H1 (cell line): ENCODE data around the gene ADAM22. TPM values are rescaled to one million over a fixed set of nuclear protein-coding genes. Genes with fewer than 3 reads are reported as not detected.

Source experiments
- CTCF ChIA-PET: fragments of 300-600 bp; sonication (Branson Sonifier 250); formaldehyde crosslinking; loops from one replicate; lab custom pipeline; 2021; ENCODE audit not compliant: partially characterized antibody; lab: Charles Lee
- POLR2A ChIA-PET: fragments of 300-600 bp; sonication (Branson Sonifier 250); formaldehyde crosslinking; loops from one replicate; lab custom pipeline; 2021; ENCODE audit warnings: inconsistent platforms; ENCODE audit not compliant: partially characterized antibody; lab: Charles Lee
- DNase-seq, 2 experiments: peaks; one replicate each; pipeline versions ENCODE4 v3.0.0 to v3.0.0-alpha.2; 2010 to 2022; ENCODE audit warnings: low spot score in 2 of 2, low read depth in 1 of 2, mixed read lengths in 1 of 2
- FAIRE-seq: peaks from 2 replicates; lab custom pipeline; 2011; peaks lifted over from hg19 to GRCh38; lab: Jason Lieb, UNC
- H2AFZ ChIP-seq: 2 replicates; pipeline ENCODE4 v1.8.1; 2012; ENCODE audit warnings: low read length, inconsistent platforms
- H2AK5ac ChIP-seq: 2 replicates; pipeline ENCODE4 v1.6.1; 2013; ENCODE audit warnings: low read depth, low read length
- H2BK120ac ChIP-seq: replicated peaks from 2 replicates; pipeline ENCODE3; 2013; ENCODE audit warnings: low read depth, low read length, inconsistent platforms
- H2BK12ac ChIP-seq: 2 replicates; pipeline ENCODE4 v1.6.1; 2013; ENCODE audit warnings: low read depth, low read length
- H2BK15ac ChIP-seq: 2 replicates; pipeline ENCODE4 v1.6.1; 2013; ENCODE audit warnings: low read length
- H2BK20ac ChIP-seq: 2 replicates; pipeline ENCODE4 v1.6.1; 2013; ENCODE audit warnings: low read length
- H2BK5ac ChIP-seq: 2 replicates; pipeline ENCODE4 v1.6.1; 2013; ENCODE audit warnings: low read depth, low read length
- H3K14ac ChIP-seq: 2 replicates; pipeline ENCODE4 v1.6.1; 2013; ENCODE audit warnings: inconsistent platforms; ENCODE audit not compliant: insufficient read length
- H3K18ac ChIP-seq: 2 replicates; pipeline ENCODE4 v1.6.1; 2013; ENCODE audit warnings: low read length; ENCODE audit errors: extremely low read depth
- H3K23ac ChIP-seq: 2 replicates; pipeline ENCODE4 v1.6.1; 2013; ENCODE audit warnings: inconsistent platforms; ENCODE audit not compliant: insufficient read length
- H3K23me2 ChIP-seq: 2 replicates; pipeline ENCODE4 v1.6.1; 2013; ENCODE audit warnings: low read depth, low read length
- H3K27ac ChIP-seq: 2 replicates; pipeline ENCODE4 v1.6.1; 2011; ENCODE audit warnings: low read depth, low read length, inconsistent platforms
- H3K27me3 ChIP-seq, 4 experiments: replicated peaks in 1 of 4; 1 replicate in 1 of 4; 2 replicates in 3 of 4; pipeline versions ENCODE4 v1.6.1 to v1.8.1; 2011 to 2013; ENCODE audit warnings: low read length in 3 of 4, mild to moderate bottlenecking in 3 of 4, inconsistent platforms in 2 of 4, mixed read lengths in 2 of 4, moderate library complexity in 1 of 4; ENCODE audit not compliant: control insufficient read depth in 3 of 4, insufficient read depth in 3 of 4; ENCODE audit errors: extremely low read depth in 1 of 4
- H3K36me3 ChIP-seq, 4 experiments: 2 replicates each; pipeline versions ENCODE4 v1.6.1 to v1.8.1; 2011 to 2013; ENCODE audit warnings: mild to moderate bottlenecking in 4 of 4, low read length in 3 of 4, moderate library complexity in 2 of 4, control low read depth in 1 of 4, inconsistent platforms in 1 of 4; ENCODE audit not compliant: insufficient read depth in 4 of 4, control insufficient read depth in 2 of 4
- H3K4ac ChIP-seq: replicated peaks from 2 replicates; pipeline ENCODE3; 2013; ENCODE audit warnings: low read length, low read depth, mixed read lengths, inconsistent platforms; ENCODE audit not compliant: insufficient read length
- H3K4me1 ChIP-seq, 4 experiments: replicated peaks in 1 of 4; 1 replicate in 1 of 4; 2 replicates in 3 of 4; pipeline versions ENCODE4 v1.6.1 to v1.8.1; 2011 to 2013; ENCODE audit warnings: low read length in 3 of 4, inconsistent platforms in 2 of 4, mixed read lengths in 1 of 4; ENCODE audit not compliant: insufficient read depth in 4 of 4, control insufficient read depth in 3 of 4
- H3K4me2 ChIP-seq, 2 experiments: 2 replicates each; pipeline versions ENCODE4 v1.6.1 to v1.8.1; 2011 to 2013; ENCODE audit warnings: low read depth in 2 of 2, low read length in 2 of 2, control low read depth in 1 of 2, inconsistent platforms in 1 of 2, mild to moderate bottlenecking in 1 of 2; ENCODE audit not compliant: insufficient read depth in 1 of 2
- H3K4me3 ChIP-seq, 4 experiments: fragments of 200-600, 300-600 bp in 1 of 4; sonication (generic), shearing (Covaris generic), sonication (Bioruptor Twin) in 1 of 4; 2 replicates each; pipeline versions ENCODE4 v1.5.1 to v1.8.1; 2011 to 2016; ENCODE audit warnings: low read length in 4 of 4, low read depth in 3 of 4, control low read depth in 2 of 4, inconsistent platforms in 2 of 4, mild to moderate bottlenecking in 2 of 4, mixed read lengths in 1 of 4, moderate library complexity in 1 of 4; ENCODE audit not compliant: insufficient read depth in 2 of 4; ENCODE audit errors: extremely low read depth in 1 of 4
- H3K56ac ChIP-seq: replicated peaks from 2 replicates; pipeline ENCODE3; 2013; ENCODE audit warnings: low read depth, mild to moderate bottlenecking, mixed read lengths, low read length, inconsistent platforms; ENCODE audit not compliant: insufficient read length
- H3K79me1 ChIP-seq: 2 replicates; pipeline ENCODE4 v1.6.1; 2013; ENCODE audit warnings: low read depth, low read length, control low read depth
- H3K79me2 ChIP-seq, 2 experiments: 2 replicates each; pipeline versions ENCODE4 v1.6.1 to v1.8.1; 2012 to 2013; ENCODE audit warnings: low read length in 2 of 2, mild to moderate bottlenecking in 2 of 2, inconsistent platforms in 1 of 2; ENCODE audit not compliant: insufficient read depth in 2 of 2, control insufficient read depth in 1 of 2
- H3K9ac ChIP-seq, 4 experiments: replicated peaks in 1 of 4; 1 replicate in 1 of 4; 2 replicates in 3 of 4; pipeline versions ENCODE4 v1.6.1 to v1.8.1; 2011 to 2013; ENCODE audit warnings: low read depth in 3 of 4, low read length in 3 of 4, control low read depth in 2 of 4, mild to moderate bottlenecking in 2 of 4, moderate library complexity in 2 of 4, inconsistent platforms in 1 of 4; ENCODE audit errors: extremely low read depth in 1 of 4
- H3K9me3 ChIP-seq, 2 experiments: 2 replicates each; pipeline versions ENCODE4 v1.6.1 to v1.8.1; 2012 to 2013; ENCODE audit warnings: mild to moderate bottlenecking in 2 of 2, moderate library complexity in 2 of 2, control low read depth in 1 of 2, inconsistent platforms in 1 of 2, low read depth in 1 of 2, low read length in 1 of 2, mixed read lengths in 1 of 2; ENCODE audit not compliant: insufficient read depth in 2 of 2
- H4K20me1 ChIP-seq, 2 experiments: replicated peaks in 1 of 2; 2 replicates each; pipeline versions ENCODE3 to v1.8.1; 2011 to 2013; ENCODE audit warnings: inconsistent platforms in 2 of 2, low read length in 2 of 2, mild to moderate bottlenecking in 1 of 2; ENCODE audit not compliant: insufficient read depth in 2 of 2, control insufficient read depth in 1 of 2
- H4K5ac ChIP-seq: 2 replicates; pipeline ENCODE4 v1.6.1; 2013; ENCODE audit warnings: low read length, low read depth, mixed read lengths, inconsistent platforms; ENCODE audit not compliant: insufficient read length
- H4K8ac ChIP-seq: 2 replicates; pipeline ENCODE4 v1.8.0; 2013; ENCODE audit warnings: mild to moderate bottlenecking, moderate library complexity, low read length, inconsistent platforms; ENCODE audit not compliant: insufficient read depth; ENCODE audit errors: extremely low read depth
- H4K91ac ChIP-seq: replicated peaks from 2 replicates; pipeline ENCODE3; 2013; ENCODE audit warnings: low read length, mixed read lengths, inconsistent platforms; ENCODE audit not compliant: insufficient read length
- SUZ12 ChIP-seq: fragments of 200-600 bp; sonication (generic); IDR thresholded peaks from 2 replicates; pipeline ENCODE4 v1.6.1; 2012; ENCODE audit warnings: mild to moderate bottlenecking, inconsistent platforms, low read length, moderate library complexity, mixed read lengths
- TAF7 ChIP-seq: optimal IDR thresholded peaks from 2 replicates; pipeline ENCODE3; 2011; ENCODE audit warnings: low read depth, mild to moderate bottlenecking, inconsistent platforms, low read length, moderate library complexity, borderline replicate concordance
- WGBS, 2 experiments: shearing (Covaris generic) in 1 of 2; methylation state at CpG; one replicate each; pipeline versions ENCODE4 v1.1.6 to v1.1.7; 2013 to 2015; ENCODE audit warnings: low lambda C conversion rate in 2 of 2, mixed read lengths in 2 of 2, inconsistent platforms in 1 of 2, low coverage in 1 of 2, missing lambda C conversion rate in 1 of 2; ENCODE audit not compliant: insufficient replicate concordance in 2 of 2, insufficient coverage in 1 of 2, insufficient read length in 1 of 2; ENCODE audit errors: extremely low coverage in 1 of 2, missing lambda C conversion rate in 1 of 2; 5-methylcytosine and 5-hydroxymethylcytosine counted together
- polyA plus RNA-seq, 7 experiments: library from polyadenylated mRNA; depleted of rRNA in 3 of 7; stranded (reverse) in 5 of 7; unstranded in 2 of 7; fragments of >200 nt in 5 of 7; fragments of 200-250 nt in 2 of 7; gene quantifications; 1 replicate in 5 of 7; 2 replicates in 1 of 7; 4 replicates in 1 of 7; pipeline versions ENCODE4 v1.2.1 to v1.2.3, GENCODE V29; 2011 to 2013; ENCODE audit warnings: missing spikeins in 2 of 7, mixed read lengths in 2 of 7
- total RNA-seq: library from RNA; stranded (reverse); fragmentation: NEBNext Ultra II Directional; extraction: Animal tissue kit (Norgen Biotek cat#: 25700); gene quantifications from 2 replicates; pipeline ENCODE4 v1.2.1, GENCODE V29; 2021

The ADAM22 gene
- total and polyA plus RNA-seq, 2 of the 8 experiments (the other 6 are each of a cell fraction or from before 2014, with no cell fraction given), result 4.6 to 21.4 TPM

DNA sequence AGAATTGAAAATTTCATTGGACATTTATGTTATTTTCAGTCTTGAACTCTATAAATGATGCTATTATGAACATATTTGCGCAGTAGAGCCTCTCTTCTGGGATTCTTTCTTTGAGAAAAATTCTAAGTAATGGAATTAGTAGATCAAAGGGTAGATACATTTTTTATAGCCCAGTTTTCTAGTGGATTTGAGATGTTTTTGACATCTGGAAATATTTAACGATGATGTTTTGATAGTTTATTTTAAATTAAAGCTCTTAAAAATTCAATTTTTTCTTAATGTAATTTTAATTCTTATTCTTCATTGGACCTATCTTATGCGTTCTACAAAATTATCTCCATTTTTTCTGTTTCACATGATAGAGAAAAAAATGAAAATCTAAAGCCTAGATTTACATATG is 103.0 kb downstream of the ADAM22 start:
- CTCF ChIA-PET, result no interaction called here
- H3K4me2 ChIP-seq, result no peak overlapping the region
- H3K4ac ChIP-seq, result no peak overlapping the region
- no peaks in the 10 kb centered on the region for H3K79me1 ChIP-seq
- 94% methylated on average over 3 of the region's 3 CpGs; no CpG with 5 or more reads in 1 of the 2 experiments for WGBS, 2 experiments
- H4K5ac ChIP-seq, result no peak overlapping the region
- H3K9me3 ChIP-seq, result peaks cover 2 to 4% of the 10 kb centered on the region in 2 experiments
- TF ChIP-seq TAF7 (no peak), SUZ12 (no peak)
- no peaks in the 10 kb centered on the region; a peak in 1 of 8 replicates for H3K36me3 ChIP-seq
- no peaks in the 10 kb centered on the region for H3K4me1 ChIP-seq
- no peak overlapping the region for H3K9ac ChIP-seq
- H3K23me2 ChIP-seq, result no peaks in the 10 kb centered on the region
- no peak overlapping the region for H4K8ac ChIP-seq
- no peak overlapping the region for H3K23ac ChIP-seq
- FAIRE-seq, result no peak
- H2BK12ac ChIP-seq, result no peak overlapping the region
- H2AK5ac ChIP-seq, result no peak overlapping the region
- H3K27ac ChIP-seq, result no peak overlapping the region
- no peak overlapping the region for H2BK20ac ChIP-seq
- H3K4me3 ChIP-seq, result no peak overlapping the region
- H4K91ac ChIP-seq, result no peak overlapping the region
- POLR2A ChIA-PET, result no interaction called here
- no peaks in the 10 kb centered on the region for H3K79me2 ChIP-seq
- no peak overlapping the region for H2BK5ac ChIP-seq
- H4K20me1 ChIP-seq, result no peaks in the 10 kb centered on the region
- no peaks in the 10 kb centered on the region for H3K27me3 ChIP-seq
- H2AFZ ChIP-seq, result no peak overlapping the region
- no peak overlapping the region for H3K14ac ChIP-seq
- no peak overlapping the region for H3K56ac ChIP-seq
- no peak for DNase-seq
- H2BK15ac ChIP-seq, result no peak overlapping the region
- no peak overlapping the region for H2BK120ac ChIP-seq
- no peak overlapping the region for H3K18ac ChIP-seq
